ENCODE results near the gene FBXO45. TPM values are rescaled to one million over a fixed set of nuclear protein-coding genes. Genes with fewer than 3 reads are reported as not detected.

FBXO45 gene
- total RNA-seq, 1 experiment from 2014 or later, result 34.2 TPM

Small RNAs within 50 kb of the gene (small RNA-seq; reads per million reads assigned to genes)
- gene RPS29P3, result not detected

Other genes with a start within 250 kb of the FBXO45 start
- gene TM4SF19, start 230.3 kb upstream of the FBXO45 start, total RNA-seq (2014; rRNA removed; shearing (Covaris generic)), result 50.2 and 63.3 TPM in 2 replicates
- 9.3 and 14.7 TPM in 2 replicates for gene UBXN7, start 136.2 kb upstream of the FBXO45 start, total RNA-seq (2014; rRNA removed; shearing (Covaris generic))
- gene RNF168, start 64.9 kb upstream of the FBXO45 start, total RNA-seq (2014; rRNA removed; shearing (Covaris generic)), result 15.1 and 25.0 TPM in 2 replicates
- gene SMCO1, start 53.3 kb upstream of the FBXO45 start, total RNA-seq (2014; rRNA removed; shearing (Covaris generic)), result 0.14 TPM in 1 of 2 replicates, not detected in the other
- gene WDR53, start 106 bp upstream of the FBXO45 start, total RNA-seq (2014; rRNA removed; shearing (Covaris generic)), result 14.4 and 25.1 TPM in 2 replicates
- 4.0 and 7.1 TPM in 2 replicates for gene NRROS, start 71.0 kb downstream of the FBXO45 start, total RNA-seq (2014; rRNA removed; shearing (Covaris generic))
- gene CEP19, start 143.6 kb downstream of the FBXO45 start, total RNA-seq (2014; rRNA removed; shearing (Covaris generic)), result 2.1 and 2.7 TPM in 2 replicates
- 33.6 and 37.0 TPM in 2 replicates for gene PIGX, start 143.7 kb downstream of the FBXO45 start, total RNA-seq (2014; rRNA removed; shearing (Covaris generic))
- gene PAK2, start 171.2 kb downstream of the FBXO45 start, total RNA-seq (2014; rRNA removed; shearing (Covaris generic)), result 37.8 and 53.9 TPM in 2 replicates